ENCODE data around the gene CD83. TPM values are rescaled to one million over a fixed set of nuclear protein-coding genes. Genes with fewer than 3 reads are reported as not detected.
A peak's percentile ranks its signal among the peaks of the same experiment; 100 is the strongest.

Gene CD83
- total and polyA plus RNA-seq, 4 donors: 0.35 to 4.2 (median 0.60) TPM

- Histone ChIP-seq H3K4me3 (ENCODE audit: low read depth in 1 of 3, low read length in 3 of 3) (no peak overlapping the region), H3K9ac (ENCODE audit: low read depth in 1 of 2, low read length in 2 of 2) (no peak overlapping the region), H3K27me3 (ENCODE audit: control insufficient read depth in 4 of 4, insufficient read depth in 4 of 4, low read length in 3 of 4) (no peaks in the 10 kb centered on the region), H3K36me3 (ENCODE audit: control insufficient read depth in 4 of 4, insufficient read depth in 3 of 4, low read depth in 1 of 4, low read length in 3 of 4) (no peaks in the 10 kb centered on the region), H3K4me1 (ENCODE audit: control insufficient read depth in 4 of 4, insufficient read depth in 4 of 4, low read length in 3 of 4) (peaks cover 4 to 10% (median 9%) of the 10 kb centered on the region in 4 donors), H3K27ac (ENCODE audit: low read depth in 1 of 2, low read length in 2 of 2) (no peak overlapping the region), H3K9me3 (ENCODE audit: control insufficient read depth in 4 of 4, low read length in 3 of 4) (no peaks in the 10 kb centered on the region)
- no peak for DNase-seq (ENCODE audit: low spot score)
- no peak for TF ChIP-seq NR2F2 (IDR thresholded peaks at IDR 0.05)
- TF ChIP-seq TAF1 (conservative IDR thresholded peaks at IDR 0.05): no peak
- no peak for TF ChIP-seq RAD21 (IDR thresholded peaks at IDR 0.05)
- TF ChIP-seq MAX (IDR thresholded peaks at IDR 0.05): no peak
- TF ChIP-seq JUND (IDR thresholded peaks at IDR 0.05): no peak
- no peak for TF ChIP-seq RXRA (IDR thresholded peaks at IDR 0.05)
- TF ChIP-seq FOXA1 (IDR thresholded peaks at IDR 0.05): no peak
- no peak for TF ChIP-seq FOXA2 (IDR thresholded peaks at IDR 0.05)
- no peak for TF ChIP-seq ZBTB33 (IDR thresholded peaks at IDR 0.05)
- TF ChIP-seq GABPA (IDR thresholded peaks at IDR 0.05 in 1 of 2, conservative IDR thresholded peaks at IDR 0.05 in 1 of 2): no peak
- TF ChIP-seq ATF3 (IDR thresholded peaks at IDR 0.05): no peak
- TF ChIP-seq HNF4G (IDR thresholded peaks at IDR 0.05): no peak
- no peak for TF ChIP-seq REST (IDR thresholded peaks at IDR 0.05)
- TF ChIP-seq SP1 (IDR thresholded peaks at IDR 0.05): no peak
- 82% methylated on average over 4 of the region's 4 CpGs for WGBS
These were observed 25.7 kb downstream of the CD83 start for GRCh38 chr6:14143305-14143704.

- H3K27ac ChIP-seq (ENCODE audit: low read depth in 1 of 2, low read length in 2 of 2): no peak overlapping the region
- no peaks in the 10 kb centered on the region for H3K9me3 ChIP-seq (ENCODE audit: control insufficient read depth in 4 of 4, low read length in 3 of 4)
- peak; percentile 74 for DNase-seq (ENCODE audit: low spot score)
- TF ChIP-seq GABPA (IDR thresholded peaks at IDR 0.05 in 1 of 2, conservative IDR thresholded peaks at IDR 0.05 in 1 of 2): no peak
- TF ChIP-seq ZBTB33 (IDR thresholded peaks at IDR 0.05): no peak
- no peak for TF ChIP-seq SP1 (IDR thresholded peaks at IDR 0.05)
- TF ChIP-seq FOXA1 (IDR thresholded peaks at IDR 0.05): no peak
- no peak for TF ChIP-seq FOXA2 (IDR thresholded peaks at IDR 0.05)
- TF ChIP-seq RAD21 (IDR thresholded peaks at IDR 0.05): peak; percentile 78 to 88
- TF ChIP-seq REST (IDR thresholded peaks at IDR 0.05): no peak
- no peak for TF ChIP-seq EGR1 (IDR thresholded peaks at IDR 0.05; ENCODE audit: low read depth in 2 of 2)
- peak; percentile 92 for TF ChIP-seq CTCF (IDR thresholded peaks at IDR 0.05; ENCODE audit: low read depth, low read length, missing input control)
- TF ChIP-seq YY1 (IDR thresholded peaks at IDR 0.05): no peak
- no peak for TF ChIP-seq MAX (IDR thresholded peaks at IDR 0.05)
- H3K9ac ChIP-seq (ENCODE audit: low read depth in 1 of 2, low read length in 2 of 2): no peak overlapping the region
- WGBS: 35% methylated on average over 8 of the region's 8 CpGs
- no peak overlapping the region for H3K4me3 ChIP-seq (ENCODE audit: low read depth in 1 of 3, low read length in 3 of 3)
- H3K27me3 ChIP-seq (ENCODE audit: control insufficient read depth in 4 of 4, insufficient read depth in 4 of 4, low read length in 3 of 4): no peaks in the 10 kb centered on the region
- H3K36me3 ChIP-seq (ENCODE audit: control insufficient read depth in 4 of 4, insufficient read depth in 3 of 4, low read depth in 1 of 4, low read length in 3 of 4): no peaks in the 10 kb centered on the region
- H3K4me1 ChIP-seq (ENCODE audit: control insufficient read depth in 4 of 4, insufficient read depth in 4 of 4, low read length in 3 of 4): peaks cover 7 to 16% (median 12%) of the 10 kb centered on the region in 4 donors
These were observed 27.1 kb downstream of the CD83 start for GRCh38 chr6:14144678-14145113.

All from liver (tissue), 9 donors.